IPS-NIHi7 (cell line): Measurements from ENCODE around the gene EVC2.
A peak's percentile ranks its signal among the peaks of the same experiment; 100 is the strongest.

ENCODE experiments used
- DNase-seq: peaks from one replicate; pipeline ENCODE4 v3.0.0; 2012; ENCODE audit warnings: mixed read lengths; ENCODE audit errors: extremely low spot score

The EVC2 gene

GRCh38 chr4:5683566-5683965 is 24.8 kb downstream of the EVC2 start:
- DNase-seq, result no peak

- no peak for DNase-seq
These were observed 29.4 kb downstream of the EVC2 start for GRCh38 chr4:5678977-5679376.

- DNase-seq, result no peak
These were observed 31.6 kb downstream of the EVC2 start for GRCh38 chr4:5676763-5677162.

GRCh38 chr4:5666741-5667140 is 41.6 kb downstream of the EVC2 start:
- DNase-seq, result no peak

GRCh38 chr4:5664778-5665177 is 43.6 kb downstream of the EVC2 start:
- no peak for DNase-seq

- no peak for DNase-seq
These were observed 45.8 kb downstream of the EVC2 start for GRCh38 chr4:5662555-5662954.

GRCh38 chr4:5661237-5661636 is 47.1 kb downstream of the EVC2 start:
- DNase-seq, result no peak

GRCh38 chr4:5660185-5660584 is 48.2 kb downstream of the EVC2 start:
- DNase-seq, result no peak

- DNase-seq, result no peak
These were observed 49.4 kb downstream of the EVC2 start for GRCh38 chr4:5658974-5659373.

GRCh38 chr4:5656415-5656814 is 51.9 kb downstream of the EVC2 start:
- DNase-seq, result no peak

- no peak for DNase-seq
These were observed 53.6 kb downstream of the EVC2 start for GRCh38 chr4:5654791-5655190.

GRCh38 chr4:5651089-5651488 is 57.3 kb downstream of the EVC2 start:
- DNase-seq, result no peak

- DNase-seq, result no peak
These were observed 58.3 kb downstream of the EVC2 start for GRCh38 chr4:5650040-5650439.

- DNase-seq, result no peak
These were observed 61.0 kb downstream of the EVC2 start for GRCh38 chr4:5647351-5647750.

- no peak for DNase-seq
These were observed 68.3 kb downstream of the EVC2 start for GRCh38 chr4:5640096-5640495.

GRCh38 chr4:5639556-5639955 is 68.8 kb downstream of the EVC2 start:
- no peak for DNase-seq

- DNase-seq, result no peak
These were observed 69.4 kb downstream of the EVC2 start for GRCh38 chr4:5638976-5639375.

GRCh38 chr4:5638316-5638715 is 70.0 kb downstream of the EVC2 start:
- DNase-seq, result no peak

GRCh38 chr4:5636766-5637670 is 71.3 kb downstream of the EVC2 start:
- DNase-seq, result no peak

GRCh38 chr4:5635826-5636195 is 72.5 kb downstream of the EVC2 start:
- DNase-seq, result no peak

GRCh38 chr4:5632571-5632970 is 75.8 kb downstream of the EVC2 start:
- DNase-seq, result peak; percentile 28

GRCh38 chr4:5632066-5632440 is 76.3 kb downstream of the EVC2 start:
- no peak for DNase-seq

GRCh38 chr4:5631352-5632065 is 76.8 kb downstream of the EVC2 start:
- DNase-seq, result no peak
